Naive thymus-derived CD4-positive, alpha-beta T cell (primary cell): ENCODE measurements around the gene DPYSL4. TPM values are rescaled to one million over a fixed set of nuclear protein-coding genes. Genes with fewer than 3 reads are reported as not detected.
A peak's percentile ranks its signal among the peaks of the same experiment; 100 is the strongest.

ENCODE experiments used
- ATAC-seq: fragments of 150-1000 bp; cut with Tn5 transposase; 2 replicates; pipeline ENCODE4 v1.10.0; 2021; ENCODE audit warnings: mild to moderate bottlenecking, moderate library complexity
- CTCF ChIA-PET: fragments of 350-600 bp; sonication (Branson Sonifier 250); formaldehyde crosslinking; loops from one replicate; lab custom pipeline; 2021; ENCODE audit warnings: antibody characterized with exemption; lab: Charles Lee
- POLR2A ChIA-PET: fragments of 350-600 bp; sonication (Branson Sonifier 250); formaldehyde crosslinking; loops from one replicate; lab custom pipeline; 2021; ENCODE audit warnings: antibody characterized with exemption, inconsistent platforms; lab: Charles Lee
- DNase-seq, 9 donors: peaks; one replicate each; pipeline versions ENCODE4 v3.0.0 to v3.0.0-alpha.2; 2020 to 2022; ENCODE audit warnings: mixed read lengths in 1 of 9
- H3K27ac ChIP-seq: one replicate; pipeline ENCODE4 v1.7.0; 2013; ENCODE audit warnings: mild to moderate bottlenecking, low read depth, low read length, moderate library complexity
- H3K27me3 ChIP-seq, 2 donors: one replicate each; pipeline ENCODE4 v1.7.0; 2013; ENCODE audit warnings: low read length in 2 of 2, mild to moderate bottlenecking in 2 of 2, moderate library complexity in 2 of 2; ENCODE audit not compliant: control insufficient read depth in 2 of 2, insufficient read depth in 2 of 2
- H3K36me3 ChIP-seq, 3 experiments: 1 replicate in 2 of 3; 2 replicates in 1 of 3; pipeline ENCODE4 v1.7.0; 2013; ENCODE audit warnings: low read length in 3 of 3, mild to moderate bottlenecking in 3 of 3, moderate library complexity in 1 of 3; ENCODE audit not compliant: insufficient read depth in 3 of 3, control insufficient read depth in 2 of 3
- H3K4me1 ChIP-seq, 2 donors: one replicate each; pipeline ENCODE4 v1.7.0; 2013; ENCODE audit warnings: low read length in 2 of 2, mild to moderate bottlenecking in 2 of 2, moderate library complexity in 1 of 2; ENCODE audit not compliant: control insufficient read depth in 2 of 2, insufficient read depth in 2 of 2
- H3K4me3 ChIP-seq: 2 replicates; pipeline ENCODE4 v1.7.0; 2013; ENCODE audit warnings: mild to moderate bottlenecking, low read length
- H3K9me3 ChIP-seq, 3 experiments: 1 replicate in 2 of 3; 2 replicates in 1 of 3; pipeline ENCODE4 v1.7.0; 2013; ENCODE audit warnings: low read length in 3 of 3; ENCODE audit not compliant: control insufficient read depth in 2 of 3
- H3K27ac Mint-ChIP-seq, 9 donors: one replicate each; pipeline ENCODE4 v1.8.0; 2020 to 2022; ENCODE audit warnings: mixed read lengths in 9 of 9, mild to moderate bottlenecking in 8 of 9, moderate library complexity in 5 of 9, inconsistent platforms in 2 of 9
- H3K27me3 Mint-ChIP-seq, 5 donors: one replicate each; pipeline ENCODE4 v1.8.0; 2021 to 2022; ENCODE audit warnings: mixed read lengths in 5 of 5, mild to moderate bottlenecking in 1 of 5
- H3K36me3 Mint-ChIP-seq, 5 donors: one replicate each; pipeline ENCODE4 v1.8.0; 2020 to 2022; ENCODE audit warnings: mixed read lengths in 5 of 5, mild to moderate bottlenecking in 3 of 5, inconsistent platforms in 1 of 5
- H3K4me1 Mint-ChIP-seq, 7 donors: one replicate each; pipeline ENCODE4 v1.8.0; 2020 to 2022; ENCODE audit warnings: mixed read lengths in 7 of 7, mild to moderate bottlenecking in 3 of 7, inconsistent platforms in 1 of 7
- H3K4me3 Mint-ChIP-seq, 10 donors: one replicate each; pipeline ENCODE4 v1.8.0; 2020 to 2022; ENCODE audit warnings: mild to moderate bottlenecking in 10 of 10, mixed read lengths in 10 of 10, moderate library complexity in 6 of 10, inconsistent platforms in 2 of 10
- H3K9me3 Mint-ChIP-seq, 11 donors: one replicate each; pipeline ENCODE4 v1.8.0; 2020 to 2022; ENCODE audit warnings: mixed read lengths in 11 of 11, mild to moderate bottlenecking in 4 of 11, inconsistent platforms in 1 of 11, moderate library complexity in 1 of 11
- intact Hi-C, 2 donors: fragments of 100-400 bp; cut with micrococcal nuclease; formaldehyde crosslinking; loops; one replicate each; pipeline ENCODE4 v1.15.1; 2023
- polyA plus RNA-seq, 2 donors: library from polyadenylated mRNA; unstranded; fragments of 300-500 nt; fragmentation: Illumina TruSeq; gene quantifications; one replicate each; pipeline ENCODE4 v1.2.3, GENCODE V29; 2021
- total RNA-seq, 6 experiments: library from RNA in 5 of 6; stranded (reverse) in 5 of 6; gene quantifications; 1 replicate in 5 of 6; 2 replicates in 1 of 6; pipeline ENCODE4 v1.2.3 and lab custom pipeline; 2021 to 2026

DPYSL4 gene
- total and polyA plus RNA-seq, 7 experiments from 2014 or later = 0.35 to 60.0 (median 9.4) TPM

- Histone ChIP-seq H3K27me3 (no peaks in the 10 kb centered on the region), H3K4me1 (no peaks in the 10 kb centered on the region), H3K9me3 (no peaks in the 10 kb centered on the region), H3K36me3 (no peaks in the 10 kb centered on the region), H3K4me3 (no peak overlapping the region), H3K27ac (no peak overlapping the region)
- Mint-ChIP-seq H3K27me3 (no peaks in the 10 kb centered on the region), H3K4me1 (no peaks in the 10 kb centered on the region), H3K9me3 (no peaks in the 10 kb centered on the region), H3K36me3 (peaks cover 0 to 7% (median 0%) of the 10 kb centered on the region in 5 donors), H3K27ac (no peak overlapping the region), H3K4me3 (no peak overlapping the region)
- ChIA-PET POLR2A (no interaction called here), CTCF (interaction anchor here (0.6 kb wide), 1 partner anchor 26 kb away, joined by 3 read pairs; no protein-coding TSS in a partner anchor)
- ATAC-seq (no peak), DNase-seq (peak in 1 of 9 donors; percentile 3)
- intact Hi-C loops = no loop called here
Measured at GRCh38 chr10:132238371-132239125, 51.8 kb downstream of the DPYSL4 start.

GRCh38 chr10:132239126-132240031 lies 52.6 kb downstream of the DPYSL4 start:
- Mint-ChIP-seq H3K4me3 (no peak overlapping the region), H3K9me3 (no peaks in the 10 kb centered on the region), H3K27me3 (no peaks in the 10 kb centered on the region), H3K27ac (no peak overlapping the region), H3K36me3 (peaks cover 0 to 7% (median 0%) of the 10 kb centered on the region in 5 donors), H3K4me1 (no peaks in the 10 kb centered on the region)
- Histone ChIP-seq H3K4me3 (no peak overlapping the region), H3K36me3 (no peaks in the 10 kb centered on the region), H3K4me1 (no peaks in the 10 kb centered on the region), H3K9me3 (no peaks in the 10 kb centered on the region), H3K27ac (no peak overlapping the region), H3K27me3 (no peaks in the 10 kb centered on the region)
- DNase-seq (peak in 1 of 9 donors; percentile 3), ATAC-seq (no peak)
- ChIA-PET CTCF (interaction anchor here (0.6 kb wide), 1 partner anchor 27 kb away, joined by 3 read pairs; no protein-coding TSS in a partner anchor), POLR2A (no interaction called here)
- intact Hi-C loops = no loop called here

- no peak overlapping the region for H3K4me3 Mint-ChIP-seq
- H3K4me1 Mint-ChIP-seq = no peaks in the 10 kb centered on the region
- no peaks in the 10 kb centered on the region for H3K27me3 Mint-ChIP-seq
Measured at GRCh38 chr10:132240156-132240555, 53.4 kb downstream of the DPYSL4 start.

GRCh38 chr10:132240581-132240980 lies 53.8 kb downstream of the DPYSL4 start:
- Histone ChIP-seq H3K9me3 (no peaks in the 10 kb centered on the region), H3K27me3 (no peaks in the 10 kb centered on the region), H3K4me3 (no peak overlapping the region), H3K36me3 (no peaks in the 10 kb centered on the region), H3K4me1 (no peaks in the 10 kb centered on the region), H3K27ac (no peak overlapping the region)
- intact Hi-C loops = no loop called here
- H3K36me3 Mint-ChIP-seq = peaks cover 0 to 7% (median 0%) of the 10 kb centered on the region in 5 donors
- H3K9me3 Mint-ChIP-seq = no peaks in the 10 kb centered on the region
- ChIA-PET CTCF (no interaction called here), POLR2A (no interaction called here)
- no peak overlapping the region for H3K4me3 Mint-ChIP-seq
- no peak overlapping the region for H3K27ac Mint-ChIP-seq
- no peak for ATAC-seq
- no peaks in the 10 kb centered on the region for H3K4me1 Mint-ChIP-seq
- H3K27me3 Mint-ChIP-seq = no peaks in the 10 kb centered on the region
- no peak for DNase-seq

More at GRCh38 chr10:132240156-132240555, 53.4 kb downstream of the DPYSL4 start:
- no peak overlapping the region for H3K27ac ChIP-seq
- H3K9me3 ChIP-seq = no peaks in the 10 kb centered on the region
- H3K36me3 ChIP-seq = no peaks in the 10 kb centered on the region
- no peak overlapping the region for H3K27ac Mint-ChIP-seq
- intact Hi-C loops = no loop called here
- H3K27me3 ChIP-seq = no peaks in the 10 kb centered on the region
- CTCF ChIA-PET = no interaction called here
- H3K4me3 ChIP-seq = no peak overlapping the region
- peaks cover 0 to 7% (median 0%) of the 10 kb centered on the region in 5 donors for H3K36me3 Mint-ChIP-seq
- no peak for ATAC-seq
- H3K4me1 ChIP-seq = no peaks in the 10 kb centered on the region
- POLR2A ChIA-PET = no interaction called here
- DNase-seq = no peak
- H3K9me3 Mint-ChIP-seq = no peaks in the 10 kb centered on the region

GRCh38 chr10:132241086-132241485 lies 54.3 kb downstream of the DPYSL4 start:
- no peaks in the 10 kb centered on the region for H3K4me1 ChIP-seq
- Mint-ChIP-seq H3K36me3 (peaks cover 0 to 7% (median 0%) of the 10 kb centered on the region in 5 donors), H3K4me3 (no peak overlapping the region), H3K27ac (no peak overlapping the region), H3K4me1 (no peaks in the 10 kb centered on the region), H3K9me3 (no peaks in the 10 kb centered on the region), H3K27me3 (no peaks in the 10 kb centered on the region)
- no peaks in the 10 kb centered on the region for H3K27me3 ChIP-seq
- H3K4me3 ChIP-seq = no peak overlapping the region
- H3K27ac ChIP-seq = no peak overlapping the region
- no peak for DNase-seq
- H3K9me3 ChIP-seq = no peaks in the 10 kb centered on the region
- no peaks in the 10 kb centered on the region for H3K36me3 ChIP-seq
- intact Hi-C loops = no loop called here
- ATAC-seq = no peak
- CTCF ChIA-PET = no interaction called here
- POLR2A ChIA-PET = no interaction called here

GRCh38 chr10:132241496-132241895 lies 54.7 kb downstream of the DPYSL4 start:
- intact Hi-C loops = no loop called here
- CTCF ChIA-PET = no interaction called here
- no peak overlapping the region for H3K27ac ChIP-seq
- H3K4me1 ChIP-seq = no peaks in the 10 kb centered on the region
- no peaks in the 10 kb centered on the region for H3K27me3 ChIP-seq
- Mint-ChIP-seq H3K4me1 (no peaks in the 10 kb centered on the region), H3K4me3 (no peak overlapping the region), H3K27me3 (no peaks in the 10 kb centered on the region), H3K36me3 (peaks cover 0 to 7% (median 0%) of the 10 kb centered on the region in 5 donors), H3K9me3 (no peaks in the 10 kb centered on the region), H3K27ac (no peak overlapping the region)
- POLR2A ChIA-PET = no interaction called here
- no peak overlapping the region for H3K4me3 ChIP-seq
- no peaks in the 10 kb centered on the region for H3K36me3 ChIP-seq
- H3K9me3 ChIP-seq = no peaks in the 10 kb centered on the region
- DNase-seq = no peak
- ATAC-seq = no peak
